Ramos (cell line): ENCODE measurements around the gene CFAP221.

Experiments used
- in situ Hi-C: fragments of 300-500 bp; cut with MboI; formaldehyde crosslinking; loops from one replicate; pipeline ENCODE4 v1.14.3; 2022; ENCODE audit warnings: low sequenced_read_pairs; ENCODE audit not compliant: unreplicated experiment

The CFAP221 gene

GRCh38 chr2:119536211-119536610 lies 8.0 kb upstream of the CFAP221 start:
- in situ Hi-C loops, result no loop called here

- in situ Hi-C loops, result no loop called here
These were observed 7.5 kb upstream of the CFAP221 start for GRCh38 chr2:119536707-119537106.

GRCh38 chr2:119537792-119538191 lies 6.5 kb upstream of the CFAP221 start:
- in situ Hi-C loops, result no loop called here

GRCh38 chr2:119541476-119541875 lies 2.8 kb upstream of the CFAP221 start:
- in situ Hi-C loops, result no loop called here

- in situ Hi-C loops, result no loop called here
These were observed 758 bp downstream of the CFAP221 start for GRCh38 chr2:119544939-119545475.

- in situ Hi-C loops, result no loop called here
These were observed 1.7 kb downstream of the CFAP221 start for GRCh38 chr2:119545754-119546446.

- in situ Hi-C loops, result no loop called here
These were observed 2.2 kb downstream of the CFAP221 start for GRCh38 chr2:119546447-119546767.

GRCh38 chr2:119548516-119549120 lies 4.4 kb downstream of the CFAP221 start:
- in situ Hi-C loops, result no loop called here

- in situ Hi-C loops, result no loop called here
These were observed 5.0 kb downstream of the CFAP221 start for GRCh38 chr2:119549241-119549640.

- in situ Hi-C loops, result no loop called here
These were observed 6.1 kb downstream of the CFAP221 start for GRCh38 chr2:119550346-119550745.

GRCh38 chr2:119550856-119551255 lies 6.6 kb downstream of the CFAP221 start:
- in situ Hi-C loops, result no loop called here

- in situ Hi-C loops, result no loop called here
These were observed 8.7 kb downstream of the CFAP221 start for GRCh38 chr2:119552902-119553301.

- in situ Hi-C loops, result no loop called here
These were observed 9.6 kb downstream of the CFAP221 start for GRCh38 chr2:119553687-119554344.

- in situ Hi-C loops, result no loop called here
These were observed 21.2 kb downstream of the CFAP221 start for GRCh38 chr2:119565481-119565880.

- in situ Hi-C loops, result no loop called here
These were observed 23.0 kb downstream of the CFAP221 start for GRCh38 chr2:119567292-119567691.

GRCh38 chr2:119574108-119574815 lies 30.0 kb downstream of the CFAP221 start:
- in situ Hi-C loops, result no loop called here

- in situ Hi-C loops, result no loop called here
These were observed 30.6 kb downstream of the CFAP221 start for GRCh38 chr2:119574864-119575263.

- in situ Hi-C loops, result no loop called here
These were observed 31.2 kb downstream of the CFAP221 start for GRCh38 chr2:119575439-119575838.

- in situ Hi-C loops, result no loop called here
These were observed 35.4 kb downstream of the CFAP221 start for GRCh38 chr2:119579424-119580295.

GRCh38 chr2:119580550-119581072 lies 36.4 kb downstream of the CFAP221 start:
- in situ Hi-C loops, result no loop called here
